Measurements from ENCODE around the gene ISY1. TPM values are rescaled to one million over a fixed set of nuclear protein-coding genes. Genes with fewer than 3 reads are reported as not detected.

The ISY1 gene
- total and polyA plus RNA-seq, 2 donors (not counting 1 experiment from before 2014, with no cell fraction given), result 26.4 to 49.6 TPM

DNA sequence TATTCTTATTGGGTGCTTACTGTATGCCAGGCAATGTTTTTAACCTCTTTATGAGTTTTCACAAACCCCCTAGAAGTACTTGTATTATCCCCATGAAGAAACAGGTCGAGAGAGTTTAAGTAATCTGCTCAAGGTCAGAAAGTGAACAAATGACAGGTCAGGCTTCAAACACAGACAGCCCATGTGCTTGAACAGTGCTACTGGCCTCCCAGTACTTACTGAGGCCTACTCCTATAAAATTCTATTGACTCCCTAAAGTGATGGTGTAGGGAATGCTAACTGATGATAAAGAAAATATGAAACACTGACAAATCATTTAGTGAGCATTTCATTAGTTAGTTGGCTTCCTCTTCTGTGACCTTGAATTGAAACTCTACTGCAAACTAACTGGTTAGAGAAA, 27.0 kb upstream of the ISY1 start:
- H3K4me1 Mint-ChIP-seq, result peaks cover 12% of the 10 kb centered on the region
- DNase-seq (no peak), ATAC-seq (ENCODE audit: low read depth) (no peak)
- Histone ChIP-seq H3K9me3 (ENCODE audit: control extremely low read depth in 1 of 3, control insufficient read depth in 2 of 3, insufficient read depth in 1 of 3, low read length in 2 of 3) (no peaks in the 10 kb centered on the region), H3K4me2 (replicated peaks; ENCODE audit: low read depth, low read length, poor library complexity, severe bottlenecking) (no peak overlapping the region), H3K4me3 (ENCODE audit: control extremely low read depth in 1 of 5, extremely low read depth in 1 of 5, insufficient read depth in 1 of 5, low read depth in 2 of 5, low read length in 4 of 5) (no peak overlapping the region), H3K27me3 (replicated peaks in 1 of 4; ENCODE audit: control extremely low read depth in 1 of 4, control insufficient read depth in 3 of 4, insufficient read depth in 4 of 4, low read length in 3 of 4) (no peaks in the 10 kb centered on the region), H3K36me3 (replicated peaks in 1 of 2; ENCODE audit: control extremely low read depth in 1 of 2, control insufficient read depth in 1 of 2, extremely low read depth in 1 of 2, insufficient read depth in 2 of 2, low read length in 1 of 2) (no peaks in the 10 kb centered on the region), H4K20me1 (ENCODE audit: control insufficient read depth, insufficient read depth, low read length, poor library complexity, severe bottlenecking) (peaks cover 5% of the 10 kb centered on the region), H3K27ac (ENCODE audit: low read length in 2 of 2) (no peak overlapping the region), H3K79me2 (ENCODE audit: control insufficient read depth, insufficient read depth, low read length) (peaks cover 38% of the 10 kb centered on the region), H3K9ac (ENCODE audit: low read length) (no peak overlapping the region), H2AFZ (ENCODE audit: insufficient read depth, low read depth, low read length, poor library complexity, severe bottlenecking) (no peak overlapping the region), H3K4me1 (ENCODE audit: control insufficient read depth in 2 of 2, insufficient read depth in 2 of 2, low read length in 2 of 2) (peaks cover 4 to 17% of the 10 kb centered on the region in 2 donors)
- peak overlapping the region; percentile 32 for H3K27ac Mint-ChIP-seq
- TF ChIP-seq CTCF (IDR thresholded peaks at IDR 0.05) (no peak), EZH2 (IDR thresholded peaks at IDR 0.05; ENCODE audit: borderline replicate concordance, insufficient read depth, low read depth, low read length, poor library complexity, severe bottlenecking) (no peak)
- H3K4me3 Mint-ChIP-seq, result no peak overlapping the region
- no peaks in the 10 kb centered on the region for H3K27me3 Mint-ChIP-seq
- intact Hi-C loops (cut with micrococcal nuclease), result no loop called here
- WGBS (ENCODE audit: insufficient coverage), result 80% methylated on average over 1 of the region's 1 CpG
- ChIA-PET CTCF (interaction anchor here (1.2 to 5.0 kb wide), 3 partner anchors 58 to 218 kb away, joined by 3 to 30 read pairs (median 6); no protein-coding TSS in a partner anchor), POLR2A (no interaction called here)
- H3K9me3 Mint-ChIP-seq (ENCODE audit: insufficient read depth), result no peaks in the 10 kb centered on the region

DNA sequence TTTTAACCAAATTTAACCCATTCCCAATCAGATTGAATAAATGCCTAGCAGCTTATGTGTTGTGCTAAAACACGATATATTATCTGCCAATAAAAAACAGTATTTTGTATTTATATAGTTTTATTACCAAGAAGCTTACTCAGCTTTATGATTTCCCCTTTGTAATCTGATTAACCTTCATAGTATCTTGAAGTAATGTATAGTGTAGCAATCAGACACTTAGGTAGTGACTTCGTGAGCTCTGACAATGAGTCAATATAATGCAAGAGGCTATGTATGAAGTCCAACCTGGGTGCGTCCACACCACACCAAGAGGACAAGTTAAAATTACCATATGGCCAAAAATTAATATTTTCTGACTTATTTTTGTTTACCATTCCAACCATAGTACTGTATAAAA, 24.9 kb upstream of the ISY1 start:
- Histone ChIP-seq H3K4me3 (ENCODE audit: control extremely low read depth in 1 of 5, extremely low read depth in 1 of 5, insufficient read depth in 1 of 5, low read depth in 2 of 5, low read length in 4 of 5) (no peak overlapping the region), H3K27me3 (replicated peaks in 1 of 4; ENCODE audit: control extremely low read depth in 1 of 4, control insufficient read depth in 3 of 4, insufficient read depth in 4 of 4, low read length in 3 of 4) (no peaks in the 10 kb centered on the region), H2AFZ (ENCODE audit: insufficient read depth, low read depth, low read length, poor library complexity, severe bottlenecking) (no peak overlapping the region), H3K4me2 (replicated peaks; ENCODE audit: low read depth, low read length, poor library complexity, severe bottlenecking) (no peak overlapping the region), H4K20me1 (ENCODE audit: control insufficient read depth, insufficient read depth, low read length, poor library complexity, severe bottlenecking) (peaks cover 12% of the 10 kb centered on the region), H3K36me3 (replicated peaks in 1 of 2; ENCODE audit: control extremely low read depth in 1 of 2, control insufficient read depth in 1 of 2, extremely low read depth in 1 of 2, insufficient read depth in 2 of 2, low read length in 1 of 2) (no peaks in the 10 kb centered on the region), H3K9me3 (ENCODE audit: control extremely low read depth in 1 of 3, control insufficient read depth in 2 of 3, insufficient read depth in 1 of 3, low read length in 2 of 3) (no peaks in the 10 kb centered on the region), H3K9ac (ENCODE audit: low read length) (no peak overlapping the region), H3K4me1 (ENCODE audit: control insufficient read depth in 2 of 2, insufficient read depth in 2 of 2, low read length in 2 of 2) (peaks cover 16 to 35% of the 10 kb centered on the region in 2 donors), H3K79me2 (ENCODE audit: control insufficient read depth, insufficient read depth, low read length) (peaks cover 59% of the 10 kb centered on the region), H3K27ac (ENCODE audit: low read length in 2 of 2) (no peak overlapping the region)
- DNase-seq, result no peak
- intact Hi-C loops (cut with micrococcal nuclease), result loop anchor here (2.0 kb wide), 1 partner anchor 129 kb away; no protein-coding TSS in a partner anchor
- TF ChIP-seq EZH2 (IDR thresholded peaks at IDR 0.05; ENCODE audit: borderline replicate concordance, insufficient read depth, low read depth, low read length, poor library complexity, severe bottlenecking), result no peak
- TF ChIP-seq CTCF (IDR thresholded peaks at IDR 0.05), result no peak
- POLR2A ChIA-PET, result interaction anchor here (0.7 to 1.8 kb wide), 2 partner anchors 45 to 48 kb away, joined by 3 to 9 read pairs; no protein-coding TSS in a partner anchor
- peak overlapping the region; percentile 5 for H3K4me3 Mint-ChIP-seq
- CTCF ChIA-PET, result interaction anchor here (0.7 to 5.0 kb wide), 5 partner anchors 23 to 63 kb away, joined by 3 to 30 read pairs (median 4); no protein-coding TSS in a partner anchor
- no peaks in the 10 kb centered on the region for H3K9me3 Mint-ChIP-seq (ENCODE audit: insufficient read depth)
- H3K4me1 Mint-ChIP-seq, result peaks cover 31% of the 10 kb centered on the region
- no peak overlapping the region for H3K27ac Mint-ChIP-seq
- ATAC-seq (ENCODE audit: low read depth), result no peak
- no peaks in the 10 kb centered on the region for H3K27me3 Mint-ChIP-seq
- no CpG with 5 or more reads among the region's 3 CpGs for WGBS (ENCODE audit: insufficient coverage)

All from B cell (primary cell).